ENCODE measurements around the gene SNRNP70. TPM values are rescaled to one million over a fixed set of nuclear protein-coding genes. Genes with fewer than 3 reads are reported as not detected.

The SNRNP70 gene
- total and polyA plus RNA-seq, 2 of the 13 experiments (the other 11 are each of a cell fraction or from before 2014, with no cell fraction given) = 150 to 210 TPM

DNA sequence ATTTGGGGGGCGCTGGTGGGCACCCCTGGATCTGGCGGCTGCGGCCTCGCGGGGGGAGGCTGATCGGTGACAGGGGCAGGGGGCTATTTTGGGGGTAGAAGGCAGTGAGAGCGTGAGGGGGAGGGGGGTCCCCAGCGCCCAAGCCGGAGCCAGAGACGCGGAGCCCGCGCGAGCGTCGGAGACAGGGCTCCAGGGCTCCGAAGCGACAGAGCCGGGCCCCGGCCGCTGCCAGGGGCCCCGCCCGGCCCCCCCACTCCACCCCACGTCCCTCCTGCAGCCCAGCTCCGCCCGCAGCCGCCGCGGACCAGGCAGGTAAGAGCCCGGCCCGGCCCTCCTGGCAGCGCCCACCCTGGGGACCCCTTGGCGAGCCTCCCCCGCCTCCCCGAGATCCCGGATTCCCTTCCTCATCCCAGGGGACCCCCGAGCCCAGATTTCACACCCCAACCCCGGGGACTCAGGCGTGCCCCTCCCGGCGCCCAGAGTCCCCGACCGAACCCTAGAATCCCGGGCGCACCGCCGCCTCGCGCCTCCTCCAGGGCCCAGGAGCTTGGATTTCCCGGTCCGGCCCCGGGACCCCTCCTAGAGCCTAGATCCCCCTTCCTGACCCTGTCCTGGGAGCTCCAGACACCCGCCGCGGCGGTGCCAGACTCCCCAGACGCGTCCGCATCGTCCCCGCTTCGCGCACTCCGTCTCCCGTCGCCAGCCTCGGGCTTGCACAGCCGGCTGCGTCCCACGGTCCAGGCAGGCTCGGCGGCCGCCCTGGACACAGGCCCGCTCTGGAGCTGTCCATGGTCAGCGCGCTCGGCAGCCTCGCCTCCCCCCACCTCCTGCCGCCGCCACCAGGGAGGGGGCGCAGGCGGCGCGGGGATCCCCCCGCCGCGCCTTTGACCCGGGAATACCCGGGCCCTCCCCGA, 34.4 kb downstream of the SNRNP70 start, which contains the start of gene PPFIA3 (continued):
- TF ChIP-seq, protein P1, sequence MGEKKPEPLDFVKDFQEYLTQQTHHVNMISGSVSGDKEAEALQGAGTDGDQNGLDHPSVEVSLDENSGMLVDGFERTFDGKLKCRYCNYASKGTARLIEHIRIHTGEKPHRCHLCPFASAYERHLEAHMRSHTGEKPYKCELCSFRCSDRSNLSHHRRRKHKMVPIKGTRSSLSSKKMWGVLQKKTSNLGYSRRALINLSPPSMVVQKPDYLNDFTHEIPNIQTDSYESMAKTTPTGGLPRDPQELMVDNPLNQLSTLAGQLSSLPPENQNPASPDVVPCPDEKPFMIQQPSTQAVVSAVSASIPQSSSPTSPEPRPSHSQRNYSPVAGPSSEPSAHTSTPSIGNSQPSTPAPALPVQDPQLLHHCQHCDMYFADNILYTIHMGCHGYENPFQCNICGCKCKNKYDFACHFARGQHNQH (CRISPR knock-in tag; IDR thresholded peaks at IDR 0.05) = peak; percentile 63
- 0 out of 2 replicates have a peak, but pooled peaks have one; percentile 16 for TF ChIP-seq ZNF543 (CRISPR knock-in tag; IDR thresholded peaks at IDR 0.05)
- peak; percentile 47; the same call in 1 of the 2 replicates for TF ChIP-seq HDAC2 (CRISPR knock-in tag; IDR thresholded peaks at IDR 0.05)
- TF ChIP-seq, protein P2, sequence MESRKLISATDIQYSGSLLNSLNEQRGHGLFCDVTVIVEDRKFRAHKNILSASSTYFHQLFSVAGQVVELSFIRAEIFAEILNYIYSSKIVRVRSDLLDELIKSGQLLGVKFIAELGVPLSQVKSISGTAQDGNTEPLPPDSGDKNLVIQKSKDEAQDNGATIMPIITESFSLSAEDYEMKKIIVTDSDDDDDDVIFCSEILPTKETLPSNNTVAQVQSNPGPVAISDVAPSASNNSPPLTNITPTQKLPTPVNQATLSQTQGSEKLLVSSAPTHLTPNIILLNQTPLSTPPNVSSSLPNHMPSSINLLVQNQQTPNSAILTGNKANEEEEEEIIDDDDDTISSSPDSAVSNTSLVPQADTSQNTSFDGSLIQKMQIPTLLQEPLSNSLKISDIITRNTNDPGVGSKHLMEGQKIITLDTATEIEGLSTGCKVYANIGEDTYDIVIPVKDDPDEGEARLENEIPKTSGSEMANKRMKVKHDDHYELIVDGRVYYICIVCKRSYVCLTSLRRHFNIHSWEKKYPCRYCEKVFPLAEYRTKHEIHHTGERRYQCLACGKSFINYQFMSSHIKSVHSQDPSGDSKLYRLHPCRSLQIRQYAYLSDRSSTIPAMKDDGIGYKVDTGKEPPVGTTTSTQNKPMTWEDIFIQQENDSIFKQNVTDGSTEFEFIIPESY (CRISPR knock-in tag; IDR thresholded peaks at IDR 0.05) = peak; percentile 40; the same call in 1 of the 2 replicates
- TF ChIP-seq, protein P3, sequence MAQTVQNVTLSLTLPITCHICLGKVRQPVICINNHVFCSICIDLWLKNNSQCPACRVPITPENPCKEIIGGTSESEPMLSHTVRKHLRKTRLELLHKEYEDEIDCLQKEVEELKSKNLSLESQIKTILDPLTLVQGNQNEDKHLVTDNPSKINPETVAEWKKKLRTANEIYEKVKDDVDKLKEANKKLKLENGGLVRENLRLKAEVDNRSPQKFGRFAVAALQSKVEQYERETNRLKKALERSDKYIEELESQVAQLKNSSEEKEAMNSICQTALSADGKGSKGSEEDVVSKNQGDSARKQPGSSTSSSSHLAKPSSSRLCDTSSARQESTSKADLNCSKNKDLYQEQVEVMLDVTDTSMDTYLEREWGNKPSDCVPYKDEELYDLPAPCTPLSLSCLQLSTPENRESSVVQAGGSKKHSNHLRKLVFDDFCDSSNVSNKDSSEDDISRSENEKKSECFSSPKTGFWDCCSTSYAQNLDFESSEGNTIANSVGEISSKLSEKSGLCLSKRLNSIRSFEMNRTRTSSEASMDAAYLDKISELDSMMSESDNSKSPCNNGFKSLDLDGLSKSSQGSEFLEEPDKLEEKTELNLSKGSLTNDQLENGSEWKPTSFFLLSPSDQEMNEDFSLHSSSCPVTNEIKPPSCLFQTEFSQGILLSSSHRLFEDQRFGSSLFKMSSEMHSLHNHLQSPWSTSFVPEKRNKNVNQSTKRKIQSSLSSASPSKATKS (CRISPR knock-in tag; IDR thresholded peaks at IDR 0.05) = no peak
- TF ChIP-seq, protein P4, sequence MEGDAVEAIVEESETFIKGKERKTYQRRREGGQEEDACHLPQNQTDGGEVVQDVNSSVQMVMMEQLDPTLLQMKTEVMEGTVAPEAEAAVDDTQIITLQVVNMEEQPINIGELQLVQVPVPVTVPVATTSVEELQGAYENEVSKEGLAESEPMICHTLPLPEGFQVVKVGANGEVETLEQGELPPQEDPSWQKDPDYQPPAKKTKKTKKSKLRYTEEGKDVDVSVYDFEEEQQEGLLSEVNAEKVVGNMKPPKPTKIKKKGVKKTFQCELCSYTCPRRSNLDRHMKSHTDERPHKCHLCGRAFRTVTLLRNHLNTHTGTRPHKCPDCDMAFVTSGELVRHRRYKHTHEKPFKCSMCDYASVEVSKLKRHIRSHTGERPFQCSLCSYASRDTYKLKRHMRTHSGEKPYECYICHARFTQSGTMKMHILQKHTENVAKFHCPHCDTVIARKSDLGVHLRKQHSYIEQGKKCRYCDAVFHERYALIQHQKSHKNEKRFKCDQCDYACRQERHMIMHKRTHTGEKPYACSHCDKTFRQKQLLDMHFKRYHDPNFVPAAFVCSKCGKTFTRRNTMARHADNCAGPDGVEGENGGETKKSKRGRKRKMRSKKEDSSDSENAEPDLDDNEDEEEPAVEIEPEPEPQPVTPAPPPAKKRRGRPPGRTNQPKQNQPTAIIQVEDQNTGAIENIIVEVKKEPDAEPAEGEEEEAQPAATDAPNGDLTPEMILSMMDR (CRISPR knock-in tag; IDR thresholded peaks at IDR 0.05) = no peak
- TF ChIP-seq, protein P5, sequence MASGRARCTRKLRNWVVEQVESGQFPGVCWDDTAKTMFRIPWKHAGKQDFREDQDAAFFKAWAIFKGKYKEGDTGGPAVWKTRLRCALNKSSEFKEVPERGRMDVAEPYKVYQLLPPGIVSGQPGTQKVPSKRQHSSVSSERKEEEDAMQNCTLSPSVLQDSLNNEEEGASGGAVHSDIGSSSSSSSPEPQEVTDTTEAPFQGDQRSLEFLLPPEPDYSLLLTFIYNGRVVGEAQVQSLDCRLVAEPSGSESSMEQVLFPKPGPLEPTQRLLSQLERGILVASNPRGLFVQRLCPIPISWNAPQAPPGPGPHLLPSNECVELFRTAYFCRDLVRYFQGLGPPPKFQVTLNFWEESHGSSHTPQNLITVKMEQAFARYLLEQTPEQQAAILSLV (CRISPR knock-in tag; IDR thresholded peaks at IDR 0.05; ENCODE audit: borderline replicate concordance) = peak; percentile 83
- TF ChIP-seq, protein P6, sequence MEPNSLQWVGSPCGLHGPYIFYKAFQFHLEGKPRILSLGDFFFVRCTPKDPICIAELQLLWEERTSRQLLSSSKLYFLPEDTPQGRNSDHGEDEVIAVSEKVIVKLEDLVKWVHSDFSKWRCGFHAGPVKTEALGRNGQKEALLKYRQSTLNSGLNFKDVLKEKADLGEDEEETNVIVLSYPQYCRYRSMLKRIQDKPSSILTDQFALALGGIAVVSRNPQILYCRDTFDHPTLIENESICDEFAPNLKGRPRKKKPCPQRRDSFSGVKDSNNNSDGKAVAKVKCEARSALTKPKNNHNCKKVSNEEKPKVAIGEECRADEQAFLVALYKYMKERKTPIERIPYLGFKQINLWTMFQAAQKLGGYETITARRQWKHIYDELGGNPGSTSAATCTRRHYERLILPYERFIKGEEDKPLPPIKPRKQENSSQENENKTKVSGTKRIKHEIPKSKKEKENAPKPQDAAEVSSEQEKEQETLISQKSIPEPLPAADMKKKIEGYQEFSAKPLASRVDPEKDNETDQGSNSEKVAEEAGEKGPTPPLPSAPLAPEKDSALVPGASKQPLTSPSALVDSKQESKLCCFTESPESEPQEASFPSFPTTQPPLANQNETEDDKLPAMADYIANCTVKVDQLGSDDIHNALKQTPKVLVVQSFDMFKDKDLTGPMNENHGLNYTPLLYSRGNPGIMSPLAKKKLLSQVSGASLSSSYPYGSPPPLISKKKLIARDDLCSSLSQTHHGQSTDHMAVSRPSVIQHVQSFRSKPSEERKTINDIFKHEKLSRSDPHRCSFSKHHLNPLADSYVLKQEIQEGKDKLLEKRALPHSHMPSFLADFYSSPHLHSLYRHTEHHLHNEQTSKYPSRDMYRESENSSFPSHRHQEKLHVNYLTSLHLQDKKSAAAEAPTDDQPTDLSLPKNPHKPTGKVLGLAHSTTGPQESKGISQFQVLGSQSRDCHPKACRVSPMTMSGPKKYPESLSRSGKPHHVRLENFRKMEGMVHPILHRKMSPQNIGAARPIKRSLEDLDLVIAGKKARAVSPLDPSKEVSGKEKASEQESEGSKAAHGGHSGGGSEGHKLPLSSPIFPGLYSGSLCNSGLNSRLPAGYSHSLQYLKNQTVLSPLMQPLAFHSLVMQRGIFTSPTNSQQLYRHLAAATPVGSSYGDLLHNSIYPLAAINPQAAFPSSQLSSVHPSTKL (CRISPR knock-in tag; IDR thresholded peaks at IDR 0.05) = peak; percentile 69
- TF ChIP-seq, protein P7, sequence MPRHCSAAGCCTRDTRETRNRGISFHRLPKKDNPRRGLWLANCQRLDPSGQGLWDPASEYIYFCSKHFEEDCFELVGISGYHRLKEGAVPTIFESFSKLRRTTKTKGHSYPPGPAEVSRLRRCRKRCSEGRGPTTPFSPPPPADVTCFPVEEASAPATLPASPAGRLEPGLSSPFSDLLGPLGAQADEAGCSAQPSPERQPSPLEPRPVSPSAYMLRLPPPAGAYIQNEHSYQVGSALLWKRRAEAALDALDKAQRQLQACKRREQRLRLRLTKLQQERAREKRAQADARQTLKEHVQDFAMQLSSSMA (CRISPR knock-in tag; IDR thresholded peaks at IDR 0.05) = no peak
- peak; percentile 93 for TF ChIP-seq SAP130 (CRISPR knock-in tag; IDR thresholded peaks at IDR 0.05; ENCODE audit: low read depth)
- TF ChIP-seq, protein P8, sequence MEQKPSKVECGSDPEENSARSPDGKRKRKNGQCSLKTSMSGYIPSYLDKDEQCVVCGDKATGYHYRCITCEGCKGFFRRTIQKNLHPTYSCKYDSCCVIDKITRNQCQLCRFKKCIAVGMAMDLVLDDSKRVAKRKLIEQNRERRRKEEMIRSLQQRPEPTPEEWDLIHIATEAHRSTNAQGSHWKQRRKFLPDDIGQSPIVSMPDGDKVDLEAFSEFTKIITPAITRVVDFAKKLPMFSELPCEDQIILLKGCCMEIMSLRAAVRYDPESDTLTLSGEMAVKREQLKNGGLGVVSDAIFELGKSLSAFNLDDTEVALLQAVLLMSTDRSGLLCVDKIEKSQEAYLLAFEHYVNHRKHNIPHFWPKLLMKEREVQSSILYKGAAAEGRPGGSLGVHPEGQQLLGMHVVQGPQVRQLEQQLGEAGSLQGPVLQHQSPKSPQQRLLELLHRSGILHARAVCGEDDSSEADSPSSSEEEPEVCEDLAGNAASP (CRISPR knock-in tag; IDR thresholded peaks at IDR 0.05; ENCODE audit: borderline replicate concordance) = peak; percentile 78; the same call in 1 of the 2 replicates
